K562 (cell line): ENCODE measurements around the gene GPC2. TPM values are rescaled to one million over a fixed set of nuclear protein-coding genes. Genes with fewer than 3 reads are reported as not detected.
"Not testable (repeated sequence)": the region's sequence is repeated elsewhere in the genome, so short reads cannot be mapped to it uniquely, and the experiment has no call there.

ENCODE experiments used
- ATAC-seq: fragments of 200-7000 bp; cut with Tn5 transposase; 3 replicates; pipeline ENCODE4 v1.9.1; 2020; ENCODE audit warnings: moderate library complexity
- BruUV-seq: library from RNA; stranded (reverse); fragments of 400-500 nt; replicated peaks from 2 replicates; lab custom pipeline; 2021; lab: Mats Ljungman, UMichigan
- CTCF ChIA-PET: fragments of 300-600 bp; formaldehyde crosslinking; extraction: SDS; loops from one replicate; lab custom pipeline; 2021; ENCODE audit warnings: low intra/inter-chr PET ratio; lab: Yijun Ruan, JAX
- POLR2A ChIA-PET: fragments of 300-600, 350-650 bp; sonication (Branson Sonifier 250); formaldehyde crosslinking; extraction: SDS; loops from one replicate; lab custom pipeline; 2021; ENCODE audit warnings: antibody characterized with exemption, inconsistent platforms; lab: Yijun Ruan, JAX
- DNase-seq, 4 experiments: peaks; one replicate each; pipeline versions ENCODE4 v3.0.0 to v3.0.0-alpha.2; 2011 to 2018; ENCODE audit warnings: low spot score in 3 of 4, mixed read lengths in 3 of 4; ENCODE audit errors: extremely low read depth in 1 of 4
- FAIRE-seq: peaks from 2 replicates; lab custom pipeline; 2011; peaks lifted over from hg19 to GRCh38; lab: Jason Lieb, UNC
- H2AFZ ChIP-seq: 2 replicates; pipeline ENCODE4 v1.6.0; 2011; ENCODE audit warnings: low read depth, low read length, control low read depth, inconsistent platforms
- H3K27ac ChIP-seq: fragments of 200-600 bp; 3 replicates; pipeline ENCODE4 v1.8.0; 2011; ENCODE audit warnings: low read depth, mild to moderate bottlenecking, control low read depth, inconsistent platforms, low read length, moderate library complexity, mixed read lengths; ENCODE audit errors: extremely low read depth
- H3K27me3 ChIP-seq, 2 experiments: fragments of 300-600 bp in 1 of 2; 2 replicates in 1 of 2; 3 replicates in 1 of 2; pipeline versions ENCODE4 v1.6.0 to v1.8.0; 2011; ENCODE audit warnings: inconsistent platforms in 2 of 2, low read length in 2 of 2, mild to moderate bottlenecking in 1 of 2, mixed read lengths in 1 of 2, moderate library complexity in 1 of 2; ENCODE audit not compliant: control insufficient read depth in 2 of 2, insufficient read depth in 2 of 2
- H3K36me3 ChIP-seq: fragments of 300-600 bp; 3 replicates; pipeline ENCODE4 v1.8.0; 2011; ENCODE audit warnings: mild to moderate bottlenecking, low read length, inconsistent platforms; ENCODE audit not compliant: control insufficient read depth, insufficient read depth
- H3K4me1 ChIP-seq, 2 experiments: fragments of 200-600 bp in 1 of 2; replicated peaks in 1 of 2; 2 replicates in 1 of 2; 3 replicates in 1 of 2; pipeline versions ENCODE4 v1.5.1 to v1.8.0; 2011; ENCODE audit warnings: inconsistent platforms in 2 of 2, low read length in 2 of 2, mild to moderate bottlenecking in 1 of 2, mixed read lengths in 1 of 2, moderate library complexity in 1 of 2; ENCODE audit not compliant: control insufficient read depth in 2 of 2, insufficient read depth in 2 of 2
- H3K4me2 ChIP-seq: 2 replicates; pipeline ENCODE4 v1.6.1; 2011; ENCODE audit warnings: low read length, control low read depth, inconsistent platforms, mixed read lengths; ENCODE audit not compliant: insufficient read depth
- H3K4me3 ChIP-seq: fragments of 200-600 bp; sonication (generic), shearing (Covaris generic); 2 replicates; pipeline ENCODE4 v1.5.1; 2016; ENCODE audit warnings: control low read depth, inconsistent platforms
- H3K79me2 ChIP-seq: fragments of 200-600 bp; 3 replicates; pipeline ENCODE4 v1.8.0; 2011; ENCODE audit warnings: low read length, inconsistent platforms; ENCODE audit not compliant: control insufficient read depth, insufficient read depth
- H3K9ac ChIP-seq, 2 experiments: 2 replicates each; pipeline versions ENCODE4 v1.6.0 to v1.6.1; 2011; ENCODE audit warnings: low read depth in 2 of 2, low read length in 2 of 2, control low read depth in 1 of 2, inconsistent platforms in 1 of 2, mild to moderate bottlenecking in 1 of 2, mixed read lengths in 1 of 2; ENCODE audit not compliant: insufficient read depth in 1 of 2
- H3K9me1 ChIP-seq: one replicate; pipeline ENCODE4 v1.6.0; 2011; ENCODE audit warnings: inconsistent platforms, mild to moderate bottlenecking, low read length, moderate library complexity; ENCODE audit not compliant: control insufficient read depth, insufficient read depth
- H3K9me3 ChIP-seq: replicated peaks from 2 replicates; pipeline ENCODE4 v1.5.1; 2011; ENCODE audit warnings: low read depth, low read length, inconsistent platforms; ENCODE audit not compliant: control insufficient read depth, insufficient read depth
- H4K20me1 ChIP-seq: replicated peaks from 2 replicates; pipeline ENCODE4 v1.6.1; 2011; ENCODE audit warnings: low read length, inconsistent platforms, mixed read lengths; ENCODE audit not compliant: control insufficient read depth, insufficient read depth
- BRF1 ChIP-seq: IDR thresholded peaks from 3 replicates; pipeline ENCODE4 v1.6.1; 2011; ENCODE audit warnings: borderline replicate concordance, mild to moderate bottlenecking; ENCODE audit not compliant: insufficient read length; ENCODE audit errors: extremely low read depth
- CEBPB ChIP-seq: fragments of 450-650 bp; IDR thresholded peaks from 2 replicates; pipeline ENCODE4 v1.6.1; 2016; ENCODE audit warnings: missing genetic modification characterization, missing compliant biosample characterization
- CEBPG ChIP-seq, 3 experiments: fragments of 200-800 bp in 1 of 3; sonication (Bioruptor generic) in 1 of 3; sonication (generic) in 1 of 3; formaldehyde crosslinking in 1 of 3; IDR thresholded peaks in 2 of 3; conservative IDR thresholded peaks in 1 of 3; 2 replicates each; pipeline versions ENCODE4 v1.6.1 to v1.8.0; 2016 to 2022; ENCODE audit warnings: missing compliant biosample characterization in 2 of 3, missing genetic modification characterization in 2 of 3, mild to moderate bottlenecking in 1 of 3, missing genetic modification reagents in 1 of 3
- MYNN ChIP-seq, 2 experiments: sonication (generic); formaldehyde crosslinking in 1 of 2; IDR thresholded peaks; 2 replicates each; pipeline versions ENCODE4 v1.5.0 to v1.6.1; 2016 to 2020; ENCODE audit warnings: antibody characterized with exemption in 1 of 2, missing genetic modification reagents in 1 of 2
- WGBS: fragments of 100-300 bp; shearing (Covaris generic); methylation state at CpG from one replicate; pipeline ENCODE4 v1.1.6; 2016; ENCODE audit warnings: low coverage, mixed read lengths; ENCODE audit not compliant: insufficient coverage; ENCODE audit errors: missing lambda C conversion rate; 5-methylcytosine and 5-hydroxymethylcytosine counted together
- in situ Hi-C: fragments of 300-500 bp; cut with MboI; formaldehyde crosslinking; loops from 4 replicates; pipeline ENCODE4 v1.15.0; 2018; ENCODE audit warnings: inconsistent platforms, mixed read lengths
- intact Hi-C: fragments of 100-400 bp; cut with micrococcal nuclease; formaldehyde crosslinking; loops from 2 replicates; pipeline ENCODE4 v1.14.2; 2022
- polyA plus RNA-seq, 8 experiments: library from polyadenylated mRNA; depleted of rRNA in 4 of 8; stranded (reverse) in 5 of 8; unstranded in 3 of 8; fragments of >200 nt; fragmentation: Nextera tagmentation in 2 of 8; fragmentation: Illumina TruSeq in 1 of 8; extraction: Ambion mirVana in 2 of 8; extraction: Trizol in 1 of 8; gene quantifications; 2 replicates each; pipeline versions ENCODE4 v1.2.1 to v1.2.3, GENCODE V29; 2011 to 2014; ENCODE audit warnings: inconsistent platforms in 1 of 8, missing spikeins in 1 of 8
- total RNA-seq, 7 experiments: library from RNA; depleted of rRNA in 6 of 7; stranded (reverse); fragments of >200 nt in 6 of 7; fragmentation: Illumina TruSeq in 2 of 7; extraction: Trizol in 2 of 7; gene quantifications; 2 replicates each; pipeline versions ENCODE4 v1.2.1 to v1.2.3, GENCODE V29; 2011 to 2021; ENCODE audit warnings: low replicate concordance in 1 of 7

Gene GPC2
- total and polyA plus RNA-seq, 9 of the 15 experiments (the other 6 are each of a cell fraction or from before 2014, with no cell fraction given) = 0.06 to 7.7 (median 1.4) TPM; not detected in 1

GRCh38 chr7:100192281-100192862 is 15.2 kb upstream of the GPC2 start:
- ATAC-seq; H3K36me3 ChIP-seq; H3K9me3 ChIP-seq; DNase-seq; intact Hi-C loops; H3K27ac ChIP-seq; H3K27me3 ChIP-seq; H4K20me1 ChIP-seq; H3K4me3 ChIP-seq; H3K4me2 ChIP-seq; H3K9ac ChIP-seq; CTCF ChIA-PET; H3K9me1 ChIP-seq; H3K79me2 ChIP-seq; in situ Hi-C loops; H2AFZ ChIP-seq; FAIRE-seq; BruUV-seq; TF ChIP-seq CEBPG (CRISPR knock-in tag; IDR thresholded peaks at IDR 0.05): not testable (repeated sequence)
- TF ChIP-seq CEBPG (tag; conservative IDR thresholded peaks at IDR 0.05 in 1 of 2, IDR thresholded peaks at IDR 0.05 in 1 of 2) (0 out of 4 replicates have a peak, but pooled peaks of 1 of the 2 experiments have one; percentile 19), CEBPB (tag) (peak; percentile 72)
- WGBS = 64% methylated on average over 6 of the region's 6 CpGs
- POLR2A ChIA-PET = interaction anchor here (0.9 kb wide), 1 partner anchor 11 kb away, joined by 3 read pairs; no protein-coding TSS in a partner anchor
- H3K4me1 ChIP-seq = peaks cover 0 to 11% of the 10 kb centered on the region in 2 experiments; a peak in 3 of 5 replicates

- no peaks in the 10 kb centered on the region for H3K36me3 ChIP-seq
- no peak overlapping the region for H3K27ac ChIP-seq
- H4K20me1 ChIP-seq = no peaks in the 10 kb centered on the region
- POLR2A ChIA-PET = no interaction called here
- TF ChIP-seq MYNN (IDR thresholded peaks at IDR 0.05) = peak; percentile 61; the same call in 1 of the 2 replicates
- no peak for TF ChIP-seq MYNN (CRISPR knock-in tag; IDR thresholded peaks at IDR 0.05)
- no peak for TF ChIP-seq BRF1
- TF ChIP-seq, all 486 proteins: peak for 1
- Histone ChIP-seq H3K27me3 (no peaks in the 10 kb centered on the region), H3K9me3 (no peaks in the 10 kb centered on the region), H3K4me3 (no peak overlapping the region), H2AFZ (peak overlapping the region; percentile 57), H3K9ac (no peak overlapping the region), H3K4me2 (no peak overlapping the region), H3K9me1 (no peaks in the 10 kb centered on the region), H3K4me1 (peaks cover 0 to 11% of the 10 kb centered on the region in 2 experiments; a peak in 3 of 5 replicates), H3K79me2 (no peaks in the 10 kb centered on the region)
- WGBS = 31% methylated on average over 2 of the region's 2 CpGs
- no peak for DNase-seq
- no peak for ATAC-seq
- intact Hi-C loops = no loop called here
- BruUV-seq = no TSS peak
- FAIRE-seq = no peak
- CTCF ChIA-PET = no interaction called here
- in situ Hi-C loops = no loop called here
These were observed 14.6 kb upstream of the GPC2 start for GRCh38 chr7:100191775-100192174.
